OCI-LY3 (cell line): ENCODE results near the gene SH2D4B.

Source experiments
- EZH2phosphoT487 ChIP-seq: fragments of 200-600 bp; shearing (Covaris generic); IDR thresholded peaks from 2 replicates; pipeline ENCODE4 v1.6.1; 2018; ENCODE audit warnings: antibody characterized with exemption, mixed run types, low read depth
- TF ChIP-seq, protein P1 (sequence below): fragments of 200-600, 300-600 bp; sonication (generic); IDR thresholded peaks from 2 replicates; pipeline ENCODE4 v1.5.1; 2014; ENCODE audit warnings: antibody characterized with exemption, low read length, low read depth

DNA sequence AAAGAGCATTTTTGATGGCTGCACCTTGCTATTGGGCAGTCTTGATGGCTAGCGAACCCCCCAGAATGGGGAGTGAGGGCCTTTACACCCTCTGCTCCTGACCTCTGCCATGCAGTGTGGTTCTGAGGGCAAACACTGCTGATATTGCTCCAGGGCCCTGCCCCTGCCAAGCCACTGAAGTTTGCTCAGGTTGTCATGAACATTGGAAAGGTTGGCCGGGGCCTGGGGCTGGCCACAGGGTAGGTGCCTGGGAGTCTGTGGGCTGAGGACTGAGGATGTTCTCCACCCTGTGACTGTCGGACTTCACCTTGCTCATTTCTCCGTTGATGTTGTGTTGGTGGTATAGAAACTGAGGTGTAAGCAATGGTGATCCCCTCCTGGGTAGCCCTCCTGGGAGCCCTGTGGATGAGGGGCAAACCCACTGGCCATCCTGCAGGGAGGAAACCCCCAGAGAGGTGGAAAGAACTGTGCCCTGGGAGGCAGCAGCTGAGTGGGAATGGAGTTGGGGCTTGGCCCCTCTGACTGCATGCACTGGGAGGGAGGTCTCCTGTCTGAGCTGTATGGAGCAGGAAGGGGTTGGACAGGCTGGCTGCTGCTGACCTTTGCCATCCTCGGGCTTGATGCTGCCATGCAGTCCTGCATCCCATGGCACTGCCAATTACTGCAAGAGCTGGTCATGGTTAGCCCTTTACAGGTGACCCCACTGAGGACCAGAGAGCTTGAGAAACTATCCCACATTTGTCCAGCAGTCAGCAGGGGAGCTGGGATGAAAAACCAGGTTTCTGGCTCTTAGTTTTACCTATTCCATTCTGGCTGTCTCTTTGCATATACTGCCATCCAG, 77.1 kb downstream of the SH2D4B start:
- TF ChIP-seq, protein P1, sequence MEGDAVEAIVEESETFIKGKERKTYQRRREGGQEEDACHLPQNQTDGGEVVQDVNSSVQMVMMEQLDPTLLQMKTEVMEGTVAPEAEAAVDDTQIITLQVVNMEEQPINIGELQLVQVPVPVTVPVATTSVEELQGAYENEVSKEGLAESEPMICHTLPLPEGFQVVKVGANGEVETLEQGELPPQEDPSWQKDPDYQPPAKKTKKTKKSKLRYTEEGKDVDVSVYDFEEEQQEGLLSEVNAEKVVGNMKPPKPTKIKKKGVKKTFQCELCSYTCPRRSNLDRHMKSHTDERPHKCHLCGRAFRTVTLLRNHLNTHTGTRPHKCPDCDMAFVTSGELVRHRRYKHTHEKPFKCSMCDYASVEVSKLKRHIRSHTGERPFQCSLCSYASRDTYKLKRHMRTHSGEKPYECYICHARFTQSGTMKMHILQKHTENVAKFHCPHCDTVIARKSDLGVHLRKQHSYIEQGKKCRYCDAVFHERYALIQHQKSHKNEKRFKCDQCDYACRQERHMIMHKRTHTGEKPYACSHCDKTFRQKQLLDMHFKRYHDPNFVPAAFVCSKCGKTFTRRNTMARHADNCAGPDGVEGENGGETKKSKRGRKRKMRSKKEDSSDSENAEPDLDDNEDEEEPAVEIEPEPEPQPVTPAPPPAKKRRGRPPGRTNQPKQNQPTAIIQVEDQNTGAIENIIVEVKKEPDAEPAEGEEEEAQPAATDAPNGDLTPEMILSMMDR, result no peak
- no peak for TF ChIP-seq EZH2phosphoT487
